HG03469 (cell line): ENCODE results near the gene FZR1.
"Not testable (repeated sequence)": the region's sequence is repeated elsewhere in the genome, so short reads cannot be mapped to it uniquely, and the experiment has no call there.

ENCODE experiments used
- ATAC-seq: cut with Tn5 transposase; IDR thresholded peaks from one replicate; pipeline ENCODE4 v1.9.1; 2021; ENCODE audit warnings: mild to moderate bottlenecking, moderate library complexity, moderate number of reproducible peaks; ENCODE audit not compliant: unreplicated experiment

The FZR1 gene

GRCh38 chr19:3528080-3528479 lies 22.0 kb downstream of the FZR1 start:
- no peak for ATAC-seq

- no peak for ATAC-seq
Measured at GRCh38 chr19:3528539-3529211, 22.6 kb downstream of the FZR1 start.

- ATAC-seq, result not testable (repeated sequence)
Measured at GRCh38 chr19:3529299-3529698, 23.2 kb downstream of the FZR1 start.

- no peak for ATAC-seq
Measured at GRCh38 chr19:3530389-3530788, 24.3 kb downstream of the FZR1 start.

GRCh38 chr19:3531716-3532115 lies 25.6 kb downstream of the FZR1 start:
- no peak for ATAC-seq

- no peak for ATAC-seq
Measured at GRCh38 chr19:3532154-3532786, 26.2 kb downstream of the FZR1 start.

GRCh38 chr19:3533033-3533432 lies 26.9 kb downstream of the FZR1 start:
- ATAC-seq, result no peak

- ATAC-seq, result no peak
Measured at GRCh38 chr19:3533563-3534216, 27.6 kb downstream of the FZR1 start.

GRCh38 chr19:3534375-3535234 lies 28.5 kb downstream of the FZR1 start:
- no peak for ATAC-seq

- ATAC-seq, result no peak
Measured at GRCh38 chr19:3535235-3535535, 29.1 kb downstream of the FZR1 start.

GRCh38 chr19:3535563-3535965 lies 29.5 kb downstream of the FZR1 start:
- ATAC-seq, result no peak

GRCh38 chr19:3535981-3536380 lies 29.9 kb downstream of the FZR1 start:
- ATAC-seq, result no peak

- ATAC-seq, result no peak
Measured at GRCh38 chr19:3536429-3537100, 30.5 kb downstream of the FZR1 start.

GRCh38 chr19:3537101-3537437 lies 31.0 kb downstream of the FZR1 start:
- ATAC-seq, result no peak

- no peak for ATAC-seq
Measured at GRCh38 chr19:3537438-3538240, 31.5 kb downstream of the FZR1 start.

GRCh38 chr19:3538258-3538929 lies 32.3 kb downstream of the FZR1 start:
- ATAC-seq, result no peak

- no peak for ATAC-seq
Measured at GRCh38 chr19:3538965-3539755, 33.0 kb downstream of the FZR1 start, which contains the start of gene TEKTIP1. Gene TEKTIP1, plus strand, starts transcription at chr19:3539174. Its CDS starts 4 bp downstream, at chr19:3539178.

- ATAC-seq, result no peak
Measured at GRCh38 chr19:3539756-3540118, 33.6 kb downstream of the FZR1 start.
